ENCODE results near the gene DAB2IP.
A peak's percentile ranks its signal among the peaks of the same experiment; 100 is the strongest.

DAB2IP gene

DNA sequence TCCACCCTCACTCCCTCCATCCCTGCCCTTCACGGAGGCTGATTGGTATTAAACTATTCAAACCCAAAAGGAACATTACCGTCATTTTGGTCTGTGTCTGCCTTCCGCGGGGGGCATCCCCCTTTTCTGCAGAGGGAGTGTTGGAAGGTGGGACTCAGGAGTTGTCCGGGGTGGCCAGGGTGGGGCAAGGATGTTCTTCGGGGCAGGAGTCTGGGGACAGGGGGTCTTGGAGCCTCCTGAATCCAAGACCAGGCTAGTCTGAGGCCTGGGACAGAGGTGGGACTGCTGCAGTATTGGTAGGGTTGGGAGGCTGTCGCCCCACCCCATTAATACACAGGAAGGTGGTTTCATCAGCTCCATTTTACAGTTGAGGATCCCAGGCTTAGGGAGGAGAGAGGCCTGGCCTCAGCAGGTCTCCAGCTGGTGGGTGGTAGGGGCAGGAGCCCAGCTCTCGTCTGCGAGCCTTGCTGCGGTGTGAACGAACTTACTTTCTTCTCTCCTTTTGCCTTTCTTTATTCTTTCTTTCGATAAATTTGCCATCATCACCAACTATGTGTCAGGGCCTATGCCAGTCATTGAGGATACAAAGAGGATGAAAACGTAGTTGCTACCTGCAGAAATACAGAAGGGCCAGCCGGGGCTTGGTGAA lies 33.8 kb downstream of the DAB2IP start:
- DNase-seq (ENCODE audit: low spot score), result no peak

DNA sequence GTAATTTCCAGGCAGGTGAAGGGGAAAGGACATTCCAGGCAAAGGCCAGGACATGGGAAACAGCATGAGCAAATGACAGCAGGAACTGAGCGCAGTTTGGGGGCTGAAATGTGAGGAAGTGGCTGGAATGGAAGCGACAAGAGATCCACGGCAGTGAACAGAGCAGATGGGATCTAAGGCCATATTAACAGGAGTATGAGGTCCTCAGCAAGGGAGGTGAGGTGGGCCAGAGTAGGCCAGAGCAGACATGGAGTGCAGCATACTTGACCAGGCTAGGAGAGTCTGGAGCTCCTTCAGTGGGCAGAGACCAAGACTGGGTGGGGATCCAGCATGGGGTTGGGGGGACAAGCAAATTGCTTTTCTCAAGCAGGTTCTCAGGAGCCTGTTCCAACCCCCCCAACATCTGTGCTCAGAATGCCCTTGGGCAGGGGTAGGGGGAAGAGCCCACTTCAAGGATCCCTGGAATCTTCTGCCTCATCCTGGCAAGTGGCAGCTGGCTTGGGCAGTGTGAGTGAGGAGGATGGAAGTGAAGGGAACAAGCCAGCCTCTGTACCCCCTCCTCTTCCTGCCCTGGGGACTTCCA lies 34.5 kb downstream of the DAB2IP start:
- DNase-seq (ENCODE audit: low spot score), result no peak

DNA sequence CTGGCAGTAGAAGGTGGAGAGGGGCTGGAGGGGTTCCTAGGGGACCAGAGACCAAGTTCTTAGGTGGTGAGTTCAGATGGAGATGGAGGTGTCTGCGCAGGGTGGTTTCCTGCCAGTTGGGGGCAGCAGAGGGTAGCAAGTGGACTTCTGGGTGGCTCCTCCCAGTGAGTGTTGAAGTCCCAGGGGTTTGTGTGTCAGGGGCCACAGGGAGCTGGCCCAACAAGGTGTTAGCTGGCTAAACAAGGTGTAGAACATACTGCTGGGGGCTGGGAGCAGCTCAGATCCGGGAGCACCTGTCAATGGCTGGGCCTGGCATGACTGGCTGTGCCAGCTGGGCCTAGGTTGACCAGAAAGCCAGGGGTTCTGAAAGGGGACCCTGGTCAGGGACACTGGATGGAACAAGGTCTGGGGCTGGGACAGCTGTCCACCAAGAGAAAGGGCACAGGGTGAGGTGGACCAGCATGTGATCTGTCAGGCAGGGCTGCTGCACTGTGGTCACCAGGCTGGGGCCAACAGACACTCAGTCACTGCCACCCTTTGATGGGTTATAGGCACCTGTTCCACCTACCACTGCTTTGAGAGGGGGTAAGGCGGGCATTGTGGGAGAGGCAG lies 35.6 kb downstream of the DAB2IP start:
- peak; percentile 83 for DNase-seq (ENCODE audit: low spot score)

DNA sequence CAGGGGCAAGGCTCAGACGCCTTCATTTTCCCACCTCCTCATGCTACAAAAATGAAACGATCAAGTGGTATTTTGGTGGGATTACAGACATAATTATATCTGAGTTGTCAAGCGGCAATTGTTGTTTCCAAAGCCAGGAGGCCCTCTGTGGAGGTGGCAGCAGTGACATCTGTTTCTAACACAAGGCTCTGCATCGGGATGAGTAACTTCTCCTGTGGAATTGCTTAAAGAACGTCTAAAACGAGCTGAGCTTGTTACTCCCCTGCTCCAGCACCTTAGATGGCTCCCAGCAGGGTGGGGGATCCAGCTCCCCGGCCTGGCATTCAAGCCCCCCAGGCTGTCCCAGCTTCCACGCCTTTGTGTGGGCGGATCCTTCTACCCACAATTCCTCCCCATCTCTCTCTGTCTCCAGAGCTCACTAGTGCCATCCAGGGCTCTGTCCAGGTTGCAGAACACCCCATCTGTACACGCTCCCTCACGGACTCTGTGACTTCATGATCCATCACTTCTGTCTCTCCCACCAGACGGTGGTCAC lies 36.8 kb downstream of the DAB2IP start:
- no peak for DNase-seq (ENCODE audit: low spot score)

DNA sequence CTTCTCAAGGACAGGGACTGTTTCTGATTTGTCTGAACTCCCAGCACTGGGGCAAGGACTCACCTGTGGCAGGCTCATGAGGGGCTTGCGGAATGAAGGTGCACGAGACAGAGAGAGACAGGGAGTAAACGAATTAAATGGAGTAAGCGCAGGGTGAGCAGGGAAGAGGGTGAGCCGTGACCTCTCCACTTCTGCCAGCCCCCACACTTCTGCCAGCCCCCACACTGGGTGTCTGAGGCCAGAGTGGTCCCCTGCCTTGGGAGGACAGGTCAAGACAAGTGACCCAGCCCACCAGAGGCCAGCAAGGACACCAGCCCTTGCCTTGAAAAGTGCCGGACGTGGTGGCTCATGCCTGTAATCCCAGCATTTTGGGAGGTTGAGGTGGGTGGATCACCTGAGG lies 37.2 kb downstream of the DAB2IP start:
- DNase-seq (ENCODE audit: low spot score), result no peak

DNA sequence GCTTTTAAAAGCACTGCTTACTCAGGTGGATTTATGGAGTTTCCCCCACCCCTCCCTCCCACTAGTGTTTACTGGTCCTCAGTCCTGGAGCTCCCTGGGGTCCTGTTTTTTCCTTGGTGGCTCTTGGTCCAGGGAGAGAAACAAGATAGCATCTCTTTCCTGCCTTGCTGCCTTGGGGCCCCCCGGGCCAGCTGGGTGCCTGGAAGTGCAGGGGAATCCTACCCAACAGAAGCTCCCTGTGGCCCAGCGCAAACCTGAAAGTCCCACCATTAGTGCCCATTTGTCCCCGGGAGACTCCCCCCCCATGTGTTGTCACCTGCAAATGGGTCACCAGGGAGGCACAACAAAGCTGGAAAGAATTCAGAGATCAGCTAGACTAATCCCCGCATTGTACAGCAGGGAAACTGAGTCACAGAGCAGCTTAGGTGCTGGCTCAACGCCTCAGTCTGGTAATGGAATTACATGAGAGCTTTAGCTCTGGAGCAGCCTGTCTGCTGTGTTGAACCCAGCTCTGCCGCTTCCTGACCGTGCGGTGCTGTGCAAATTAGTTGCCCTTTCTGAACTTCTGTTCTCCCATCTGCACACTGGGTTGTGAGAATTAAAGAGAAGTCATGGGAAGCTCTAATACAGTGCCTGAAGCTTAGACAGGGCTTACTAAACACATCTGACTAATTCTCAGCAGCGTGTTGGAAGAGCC lies 38.2 kb downstream of the DAB2IP start:
- no peak for DNase-seq (ENCODE audit: low spot score)

DNA sequence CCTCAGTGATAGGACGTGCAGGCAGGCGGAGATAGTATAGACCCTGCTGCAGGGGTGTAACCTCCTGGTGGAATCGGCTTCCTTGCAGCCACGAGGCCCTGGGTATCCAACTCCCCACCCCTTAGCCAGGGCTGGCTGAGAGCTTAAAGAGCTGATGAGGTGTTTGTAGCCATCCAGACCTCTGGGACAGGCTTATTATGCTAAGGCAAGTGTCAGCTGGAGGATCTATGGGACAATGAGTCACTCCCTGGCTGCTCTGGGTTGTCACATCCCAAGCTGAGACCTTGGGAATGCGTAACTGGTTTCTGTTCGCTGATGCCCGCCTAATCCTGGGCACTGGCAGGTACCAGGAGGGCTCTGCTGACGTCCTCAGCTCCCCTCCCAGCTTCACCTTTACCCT lies 38.9 kb downstream of the DAB2IP start:
- peak; percentile 50 for DNase-seq (ENCODE audit: low spot score)

DNA sequence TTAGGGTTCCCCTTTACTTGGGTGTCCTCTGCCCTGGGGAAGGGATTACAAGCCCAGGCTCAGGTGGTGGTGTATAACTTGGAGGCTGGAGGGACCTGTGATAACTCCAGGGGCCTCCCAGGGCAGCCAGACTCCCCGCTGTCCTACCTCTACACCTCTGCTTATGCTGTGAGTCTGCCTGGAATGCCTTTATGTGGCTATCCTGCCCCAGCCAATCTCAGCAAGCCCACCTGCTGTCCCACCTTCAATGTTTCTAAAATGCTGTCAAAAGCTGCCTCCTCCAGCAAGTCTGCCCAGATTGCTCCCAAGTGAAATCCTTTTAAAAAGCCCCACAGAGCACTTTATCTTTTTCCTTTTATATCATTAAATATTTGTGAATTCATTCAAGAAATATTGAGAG lies 39.3 kb downstream of the DAB2IP start:
- DNase-seq (ENCODE audit: low spot score), result no peak

DNA sequence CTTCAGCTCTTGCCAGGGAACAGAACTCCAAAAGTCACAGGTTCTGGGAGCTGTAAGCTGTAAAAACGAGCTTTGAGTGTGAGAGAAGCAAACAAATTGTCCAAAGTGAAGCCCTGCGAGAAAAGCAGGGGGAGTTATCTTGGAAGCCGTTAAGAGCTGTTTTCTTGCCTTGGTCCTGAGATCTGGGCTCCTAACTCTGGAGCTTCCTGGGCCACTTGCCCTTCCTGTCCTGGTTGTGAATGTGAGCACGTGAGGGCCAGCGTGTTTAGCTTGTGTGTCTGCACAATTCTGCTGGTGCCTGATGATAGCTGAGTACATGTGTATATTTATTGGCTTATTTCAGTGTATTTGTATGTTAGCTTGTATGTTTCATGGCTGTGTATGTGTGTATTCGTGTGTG lies 40.5 kb downstream of the DAB2IP start:
- no peak for DNase-seq (ENCODE audit: low spot score)

DNA sequence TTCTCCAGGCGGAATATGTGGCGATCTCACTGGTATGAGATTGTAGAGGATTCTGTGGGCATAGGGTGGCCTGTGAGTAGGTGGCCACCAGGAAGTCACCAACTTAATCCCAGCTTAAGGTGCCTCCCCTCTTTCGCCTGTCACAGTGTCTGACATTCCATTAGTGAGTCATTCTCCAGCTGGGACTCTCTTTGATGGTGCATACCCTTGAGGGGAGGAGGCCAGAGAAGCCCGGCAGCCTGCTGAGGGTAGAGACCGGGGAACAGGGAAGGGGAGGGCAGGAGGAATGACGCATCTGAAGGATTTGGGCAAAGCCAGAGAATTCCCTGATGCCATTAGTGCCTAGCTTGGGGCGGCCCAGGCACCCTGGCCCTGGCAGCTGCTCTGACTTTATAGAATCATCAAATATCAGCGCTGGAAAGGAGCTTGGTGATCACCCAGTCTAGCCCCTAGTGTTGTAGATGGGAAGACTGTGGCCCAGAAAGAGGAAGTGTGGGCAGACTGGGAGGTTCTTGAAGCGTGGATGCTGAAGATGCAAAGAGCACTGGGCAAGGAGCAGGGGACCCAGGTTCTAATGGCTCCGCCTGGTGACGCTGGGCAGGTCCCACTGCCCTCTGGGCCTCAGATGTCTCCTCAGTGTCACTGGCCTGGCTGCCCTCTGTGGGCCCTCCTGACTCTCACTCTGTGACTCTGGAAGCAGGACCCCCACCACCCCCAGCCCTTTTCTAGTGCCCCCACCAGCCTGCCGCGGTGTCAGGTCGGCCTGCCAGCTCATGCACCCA lies 41.4 kb downstream of the DAB2IP start:
- DNase-seq (ENCODE audit: low spot score), result no peak

DNA sequence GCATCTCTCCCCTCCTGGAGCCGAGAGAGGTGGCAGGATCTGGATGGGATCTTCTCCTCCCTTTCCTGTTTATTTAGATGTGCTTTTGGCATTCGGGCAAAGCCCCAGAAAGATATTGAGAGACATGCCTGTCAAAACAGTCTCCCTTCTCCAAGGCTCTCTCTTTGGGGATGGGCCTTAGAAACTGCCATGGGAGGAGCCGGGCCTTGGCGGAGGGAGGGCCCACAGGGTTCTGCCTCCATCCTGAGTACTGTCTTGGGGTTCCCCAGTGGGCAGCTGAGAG lies 41.9 kb downstream of the DAB2IP start:
- DNase-seq (ENCODE audit: low spot score), result no peak

DNA sequence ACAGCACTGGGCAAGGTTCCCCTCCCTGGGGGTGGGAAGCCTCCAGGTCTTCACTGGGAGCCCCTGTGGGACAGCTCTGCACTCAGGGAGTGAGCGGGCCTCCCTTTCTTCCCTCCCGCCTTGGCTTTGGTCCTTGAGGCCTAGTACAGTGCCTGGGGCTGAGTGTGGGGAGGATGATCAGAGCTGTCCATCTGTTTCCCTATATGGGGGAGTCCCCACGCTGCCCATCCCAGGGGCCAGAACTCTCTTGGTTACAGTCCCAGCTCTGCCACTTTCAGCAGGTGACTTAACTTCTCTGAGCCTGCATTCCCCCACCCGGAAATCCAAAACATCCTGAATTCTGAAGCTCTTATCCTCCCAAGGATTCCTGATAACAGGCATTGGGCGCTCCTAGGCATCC lies 42.6 kb downstream of the DAB2IP start:
- no peak for DNase-seq (ENCODE audit: low spot score)

DNA sequence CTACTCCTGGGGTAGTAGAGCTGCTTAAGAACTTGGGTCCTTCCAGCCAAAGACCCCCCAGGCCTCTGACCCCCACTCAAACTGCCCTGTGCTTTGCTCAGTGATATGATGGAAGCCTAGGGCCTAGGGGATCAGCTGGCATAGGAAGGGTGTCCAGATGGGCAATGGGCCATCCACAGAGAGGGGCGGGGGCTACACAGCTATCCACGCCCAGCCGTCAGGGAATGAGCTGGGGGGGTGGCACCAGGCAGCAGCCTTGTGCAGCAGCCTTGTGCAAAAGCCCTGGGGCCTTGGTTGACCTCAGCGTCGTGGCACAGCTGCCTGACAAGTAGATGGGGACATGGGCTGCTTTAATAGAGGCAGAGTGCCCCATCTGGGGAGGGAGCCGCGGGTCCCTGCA lies 43.2 kb downstream of the DAB2IP start:
- DNase-seq (ENCODE audit: low spot score), result no peak

DNA sequence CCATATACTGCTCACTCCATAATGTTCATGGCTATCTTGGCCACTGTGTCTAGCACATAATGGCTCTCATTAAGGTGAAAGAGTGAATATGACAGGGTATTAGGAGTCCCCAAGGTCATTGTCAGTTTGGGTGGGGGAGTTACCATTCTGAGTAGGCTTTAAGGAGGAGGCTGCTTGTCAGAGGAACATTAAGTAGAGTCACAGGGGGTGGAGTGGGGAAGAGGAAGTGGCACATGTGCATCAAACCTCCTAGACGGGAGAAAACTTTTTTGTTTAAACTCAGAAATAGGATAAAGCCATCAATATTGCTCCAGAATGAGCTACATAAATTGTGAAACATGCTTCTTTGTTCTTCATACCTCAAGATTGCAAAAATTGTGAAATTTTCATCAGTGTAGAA lies 45.5 kb downstream of the DAB2IP start:
- no peak for DNase-seq (ENCODE audit: low spot score)

DNA sequence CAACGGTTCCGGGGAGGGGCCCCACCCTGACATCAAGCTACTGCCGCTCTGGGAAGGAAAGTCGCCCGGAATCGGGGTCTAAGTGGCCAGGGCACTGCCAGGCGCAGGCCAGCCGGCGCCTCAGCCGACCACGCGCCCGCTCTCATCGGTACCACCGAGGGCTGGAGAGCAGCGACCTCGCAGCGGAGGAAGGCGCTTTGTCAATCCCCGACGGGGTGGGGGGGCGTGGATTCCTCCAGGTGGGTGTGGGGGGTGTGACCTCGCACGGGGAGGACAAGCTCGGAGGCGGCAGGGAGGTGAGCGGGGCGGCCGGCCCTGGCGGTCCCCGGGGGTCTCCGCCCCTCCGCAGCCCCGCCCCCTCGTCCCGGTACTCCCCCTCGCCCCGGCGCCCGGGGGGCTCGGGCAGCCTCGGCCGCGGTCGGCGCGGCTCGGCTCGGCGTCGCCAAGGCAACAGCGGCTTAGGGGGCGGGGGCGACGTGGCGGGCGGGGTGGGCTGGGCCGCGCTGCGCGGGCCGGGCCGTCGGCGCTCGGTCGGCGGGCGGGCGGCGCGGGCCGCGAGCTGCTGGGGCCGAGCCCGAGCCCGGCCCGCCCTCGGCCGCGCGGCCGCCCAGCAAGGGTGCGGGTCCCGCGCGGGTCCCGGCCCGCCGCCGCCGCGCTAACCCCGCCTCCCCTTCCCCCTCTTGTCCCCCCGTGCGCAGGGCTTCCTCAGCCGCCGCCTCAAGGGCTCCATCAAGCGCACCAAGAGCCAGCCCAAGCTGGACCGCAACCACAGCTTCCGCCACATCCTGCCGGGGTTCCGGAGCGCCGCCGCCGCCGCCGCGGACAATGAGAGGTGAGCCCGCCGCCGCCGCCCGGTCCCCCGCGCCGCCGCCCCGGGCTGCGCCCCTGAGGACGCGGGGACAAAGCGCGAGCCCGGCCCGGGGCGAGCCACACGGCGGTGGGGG lies 47.5 kb downstream of the DAB2IP start:
- DNase-seq (ENCODE audit: low spot score), result peak; percentile 96

DNA sequence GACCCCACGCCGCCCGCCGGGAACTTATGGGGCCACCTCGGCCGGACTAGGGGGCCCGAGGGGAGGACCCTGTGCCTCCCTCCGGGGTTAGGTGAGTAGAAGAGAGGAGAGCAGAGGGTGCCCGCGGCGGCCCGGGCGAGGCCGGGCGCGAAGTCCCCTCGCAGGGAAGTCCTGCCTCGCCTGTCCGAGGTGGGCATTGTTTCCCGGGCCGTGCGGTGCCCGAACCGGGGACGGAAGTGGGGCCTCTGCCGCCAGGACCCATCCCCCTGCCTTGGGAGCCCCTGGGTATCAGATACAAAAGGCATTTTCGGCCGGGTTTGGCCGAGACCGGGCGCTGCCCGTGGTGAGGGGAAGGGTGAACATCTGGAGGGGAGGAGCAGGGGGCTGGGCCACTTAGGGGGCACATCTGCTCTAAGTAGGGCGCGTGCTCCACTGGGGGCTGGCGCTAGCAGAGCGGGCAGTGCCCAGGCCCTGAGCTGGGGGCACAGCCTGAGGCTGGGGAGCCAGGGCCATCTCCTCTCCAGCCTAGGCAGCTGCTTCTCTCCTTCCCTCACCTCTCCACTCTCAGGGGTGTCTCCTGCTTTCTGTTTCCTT lies 48.2 kb downstream of the DAB2IP start:
- DNase-seq (ENCODE audit: low spot score), result peak; percentile 58

DNA sequence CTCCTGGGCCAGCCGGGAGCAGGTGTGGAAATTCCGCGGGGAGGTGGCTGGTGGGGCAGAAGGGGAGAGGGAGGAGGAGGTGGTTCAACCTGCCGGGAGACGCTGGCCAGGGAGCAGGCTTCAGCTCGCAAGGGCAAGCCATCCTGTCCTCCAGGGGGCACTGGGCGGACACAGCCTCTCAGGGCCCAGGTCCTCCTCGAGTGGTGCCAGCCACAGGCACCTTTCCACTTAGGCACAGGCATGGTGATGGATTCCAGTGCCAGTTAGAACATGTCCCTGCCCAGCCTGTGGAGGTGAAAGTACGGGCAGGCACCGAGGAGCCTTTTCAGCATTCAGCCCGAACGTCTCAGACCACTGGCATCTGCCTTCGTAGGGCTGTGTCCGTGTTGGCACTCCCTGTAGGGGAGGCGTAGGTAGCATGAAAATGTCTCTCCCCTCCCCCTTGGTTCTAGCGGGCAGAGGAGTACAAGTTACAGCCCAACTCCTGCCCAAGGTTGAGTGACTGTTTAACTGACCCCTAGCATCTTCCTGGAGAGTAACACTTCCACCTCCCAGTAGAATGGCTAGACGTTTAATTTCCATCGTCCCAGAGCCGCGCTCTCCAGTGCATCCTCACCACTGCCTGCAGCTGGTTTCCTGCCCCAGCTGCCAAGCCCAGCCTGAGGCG lies 48.9 kb downstream of the DAB2IP start:
- peak; percentile 78 for DNase-seq (ENCODE audit: low spot score)

DNA sequence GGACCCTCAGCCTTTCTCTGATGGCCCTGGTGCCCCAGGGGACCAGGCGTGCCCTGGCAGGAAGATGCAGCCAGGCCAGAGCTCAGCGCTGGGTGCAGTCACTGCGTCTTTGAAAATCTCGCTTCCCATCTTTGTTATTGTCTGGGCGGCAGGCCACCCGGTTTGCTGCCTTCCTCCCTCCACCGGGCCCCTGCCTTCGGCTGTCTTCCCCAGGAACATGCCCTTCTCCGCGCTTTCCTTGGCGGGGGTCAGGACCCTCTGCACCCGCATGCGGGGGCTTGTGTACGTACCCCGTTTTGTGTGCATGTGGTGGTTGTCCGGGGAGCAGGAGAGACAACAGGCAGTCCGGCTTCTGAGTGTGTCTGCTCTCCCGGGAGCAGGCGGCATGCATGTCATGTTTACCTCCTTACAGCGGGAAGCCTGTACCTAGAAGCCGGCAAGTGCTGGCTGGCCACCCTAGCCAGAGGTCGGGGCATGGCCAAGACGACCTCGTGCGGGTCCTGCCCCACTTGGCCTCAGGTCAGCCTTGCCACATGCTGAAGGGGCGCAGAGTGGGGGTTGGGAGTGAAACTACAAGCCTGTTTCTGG lies 49.5 kb downstream of the DAB2IP start:
- no peak for DNase-seq (ENCODE audit: low spot score)

DNA sequence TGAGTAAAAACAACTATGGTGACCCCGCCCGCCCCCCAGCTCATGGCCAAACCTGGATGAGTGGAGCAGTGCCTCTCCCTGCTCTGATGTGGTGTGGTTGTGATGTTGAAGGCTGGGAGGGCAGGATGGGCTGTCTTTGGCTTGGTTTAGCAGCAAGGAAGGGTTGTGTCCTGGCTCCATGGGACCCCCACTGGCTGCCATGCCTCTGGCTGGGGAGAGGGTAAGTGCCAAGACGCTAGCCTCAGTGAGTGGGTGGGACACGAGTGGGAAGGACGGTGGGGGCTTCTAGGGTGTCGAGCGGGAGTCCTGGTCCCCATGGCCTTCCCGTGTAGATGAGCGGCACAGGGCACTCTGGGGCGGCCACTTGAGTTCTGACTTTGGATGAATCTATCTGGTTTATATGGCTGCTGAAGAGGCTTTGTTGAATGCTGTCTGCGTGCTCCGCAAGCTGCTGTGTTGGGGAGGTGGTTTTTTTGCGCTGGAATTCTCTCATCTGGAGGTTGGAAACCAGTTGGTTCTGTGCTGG lies 50.4 kb downstream of the DAB2IP start:
- no peak for DNase-seq (ENCODE audit: low spot score)

All from D341Med (cell line).